ENCODE data around the gene WFS1.

- TF ChIP-seq CTCF (IDR thresholded peaks at IDR 0.05) (no peak), POLR2A (IDR thresholded peaks at IDR 0.05) (no peak)
Measured at GRCh38 chr4:6297266-6297815, 27.7 kb downstream of the WFS1 start.
